Fibroblast of skin of scalp (primary cell): ENCODE results near the gene TMPRSS4. TPM values are rescaled to one million over a fixed set of nuclear protein-coding genes. Genes with fewer than 3 reads are reported as not detected.
A peak's percentile ranks its signal among the peaks of the same experiment; 100 is the strongest.

ENCODE experiments used
- DNase-seq: peaks from one replicate; pipeline ENCODE4 v3.0.0-alpha.2; 2013
- polyA plus RNA-seq, 2 experiments: library from polyadenylated mRNA; unstranded; fragments of 120-200 nt; gene quantifications; one replicate each; pipeline ENCODE4 v1.2.1, GENCODE V29; 2013; ENCODE audit not compliant: insufficient read length in 2 of 2

TMPRSS4 gene, protein sequence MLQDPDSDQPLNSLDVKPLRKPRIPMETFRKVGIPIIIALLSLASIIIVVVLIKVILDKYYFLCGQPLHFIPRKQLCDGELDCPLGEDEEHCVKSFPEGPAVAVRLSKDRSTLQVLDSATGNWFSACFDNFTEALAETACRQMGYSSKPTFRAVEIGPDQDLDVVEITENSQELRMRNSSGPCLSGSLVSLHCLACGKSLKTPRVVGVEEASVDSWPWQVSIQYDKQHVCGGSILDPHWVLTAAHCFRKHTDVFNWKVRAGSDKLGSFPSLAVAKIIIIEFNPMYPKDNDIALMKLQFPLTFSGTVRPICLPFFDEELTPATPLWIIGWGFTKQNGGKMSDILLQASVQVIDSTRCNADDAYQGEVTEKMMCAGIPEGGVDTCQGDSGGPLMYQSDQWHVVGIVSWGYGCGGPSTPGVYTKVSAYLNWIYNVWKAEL
- 0.02 TPM for polyA plus RNA-seq (2013, experiment 1 of 2; ENCODE audit: insufficient read length)
- polyA plus RNA-seq (2013, experiment 2 of 2; ENCODE audit: insufficient read length), result not detected

- DNase-seq, result no peak
Observed at GRCh38 chr11:118076754-118077281, at the start of gene TMPRSS4. TMPRSS4 (plus strand) TSS chr11:118077078; CDS start chr11:118077303, 225 bp downstream.

DNA sequence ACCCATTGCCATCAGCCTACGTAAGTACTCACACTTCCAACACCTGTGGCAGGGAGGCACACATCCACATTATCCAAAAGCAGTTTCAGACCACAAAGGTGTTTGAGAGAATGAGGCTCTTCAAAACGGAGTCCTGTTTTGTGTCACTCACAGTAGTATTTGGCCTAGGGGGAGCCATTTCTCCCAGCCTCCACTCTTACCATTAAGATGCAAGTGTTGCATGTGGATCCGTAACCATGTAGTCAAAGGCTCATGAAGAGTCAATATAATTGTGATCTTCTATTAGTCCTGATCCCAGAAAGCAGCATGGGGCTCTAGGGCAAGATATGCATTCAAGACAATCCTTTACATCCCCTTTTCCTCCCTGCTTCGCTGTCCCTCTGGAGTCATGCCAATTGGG, 49.2 kb upstream of the TMPRSS4 start:
- DNase-seq, result no peak

DNA sequence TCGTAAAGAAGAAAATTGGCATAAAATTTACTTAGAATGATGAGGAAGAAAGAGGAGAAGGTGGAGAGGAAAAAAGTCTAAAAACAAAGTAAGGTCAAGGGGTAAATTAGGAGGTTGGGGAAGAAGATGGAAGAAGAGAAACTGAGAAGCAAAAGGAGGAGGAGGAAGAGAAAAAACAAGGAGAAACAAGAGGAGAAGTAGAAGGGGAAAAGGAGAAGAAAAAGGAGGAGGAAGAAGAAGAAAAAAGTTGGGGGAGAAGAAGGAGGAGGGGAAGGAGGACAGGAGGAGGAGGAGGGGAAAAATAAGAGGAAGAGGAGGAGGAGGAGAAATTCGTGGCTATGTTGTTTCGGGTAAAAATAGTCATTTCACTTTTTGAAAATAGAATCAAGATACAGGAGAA, 48.3 kb upstream of the TMPRSS4 start:
- DNase-seq, result no peak

GRCh38 chr11:118033443-118033842, 43.4 kb upstream of the TMPRSS4 start:
- DNase-seq, result no peak

GRCh38 chr11:118042141-118042540, 34.7 kb upstream of the TMPRSS4 start:
- DNase-seq, result no peak

DNA sequence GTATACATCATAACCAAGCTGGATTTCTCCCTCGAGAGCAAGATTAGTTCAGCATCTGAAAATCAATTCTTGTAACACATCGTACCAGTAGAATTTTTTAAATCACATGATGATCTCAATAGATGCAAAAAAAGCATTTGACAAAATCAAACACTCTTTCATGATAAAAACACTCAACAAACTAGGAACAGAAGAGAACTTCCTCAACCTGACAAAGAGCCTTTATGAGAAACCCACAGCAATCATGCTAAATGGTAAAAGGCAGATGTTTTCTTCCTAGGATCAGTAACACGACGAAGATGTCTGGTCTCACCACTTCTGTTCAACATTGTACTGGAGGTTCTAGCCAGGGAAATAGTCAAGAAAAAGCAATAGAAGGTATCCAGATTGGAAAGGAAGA, 34.1 kb upstream of the TMPRSS4 start:
- DNase-seq, result no peak

DNA sequence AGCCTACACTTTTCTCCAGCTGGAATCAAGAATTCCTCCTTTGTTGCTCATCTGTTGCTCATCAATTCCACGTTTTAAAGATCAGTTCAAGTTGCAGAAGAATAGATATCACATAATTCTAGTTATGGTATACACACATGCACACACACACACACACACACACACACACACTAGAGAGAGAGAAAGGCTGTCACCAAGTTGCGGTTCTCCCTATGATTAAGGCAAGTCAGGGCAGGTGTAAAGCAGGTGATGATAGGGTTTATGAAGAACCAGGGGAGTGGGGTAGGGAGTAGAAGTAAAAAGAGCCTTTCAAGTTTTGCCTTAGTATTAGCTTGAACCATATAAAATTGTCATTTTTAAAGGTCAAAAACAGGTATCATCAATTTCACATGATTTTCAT, 31.7 kb upstream of the TMPRSS4 start:
- DNase-seq, result no peak

DNA sequence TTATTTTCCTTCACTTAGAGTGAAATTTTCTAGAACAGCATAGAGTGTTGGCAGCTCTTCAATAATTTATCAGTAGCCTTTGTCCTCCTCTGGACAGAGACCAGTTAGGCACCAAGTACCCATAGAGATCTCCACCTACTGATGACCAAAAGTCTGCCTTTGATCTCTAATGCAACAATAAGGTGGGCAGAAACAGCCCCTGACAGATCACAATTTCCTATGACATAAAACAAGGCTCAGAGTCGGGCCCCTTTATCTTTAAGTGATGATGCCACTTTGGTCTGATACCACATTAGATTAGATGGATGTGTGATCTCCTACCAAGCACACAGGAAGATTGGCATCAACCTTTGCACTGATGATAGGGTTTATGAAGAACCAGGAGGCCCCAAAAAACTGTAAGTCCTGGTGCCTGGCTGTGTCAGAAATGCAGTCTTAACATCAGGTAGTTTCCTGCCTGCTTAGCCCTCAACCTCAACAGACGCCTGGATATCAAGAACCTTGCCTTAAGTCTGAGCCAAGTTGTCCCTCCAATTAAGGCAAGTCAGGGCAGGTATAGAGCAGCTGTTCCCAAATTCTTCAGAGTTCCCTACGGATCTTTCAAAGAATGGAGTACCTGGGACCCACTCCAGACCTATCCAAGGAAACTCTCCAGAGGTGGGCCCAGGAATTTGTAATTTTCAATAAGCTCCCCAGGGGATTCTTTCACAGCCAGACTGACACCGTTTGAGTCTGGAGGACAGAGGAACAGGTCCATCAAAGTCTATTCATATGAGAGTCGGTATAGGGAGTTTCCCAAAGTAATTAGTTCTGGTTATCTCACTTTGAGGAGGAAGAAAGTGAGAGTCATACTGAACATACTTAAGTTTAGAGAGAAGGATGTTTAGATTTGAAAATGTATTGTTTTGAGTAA, 30.6 kb upstream of the TMPRSS4 start:
- DNase-seq, result no peak

- DNase-seq, result no peak
Observed at GRCh38 chr11:118046964-118047700, 29.7 kb upstream of the TMPRSS4 start.

DNA sequence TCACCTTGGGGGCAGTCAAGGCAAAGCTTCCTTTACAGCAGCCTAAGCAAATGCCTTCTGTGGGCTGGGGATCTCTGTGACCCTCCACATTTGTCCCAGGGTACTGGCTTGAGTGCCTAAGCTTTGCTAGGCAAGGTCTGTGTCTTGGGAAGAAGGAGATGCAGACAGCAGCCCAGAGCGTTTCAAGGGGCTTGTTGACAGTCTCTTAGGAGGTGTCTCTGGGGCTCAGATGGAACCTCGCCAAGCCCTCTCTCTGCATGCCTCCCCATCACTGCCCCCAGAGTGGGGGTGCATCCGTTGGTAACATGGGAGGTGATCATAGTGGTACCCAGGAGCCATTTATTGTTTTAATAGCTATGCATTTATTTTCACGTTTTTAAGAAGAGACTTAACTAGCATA, 29.1 kb upstream of the TMPRSS4 start:
- DNase-seq, result no peak

DNA sequence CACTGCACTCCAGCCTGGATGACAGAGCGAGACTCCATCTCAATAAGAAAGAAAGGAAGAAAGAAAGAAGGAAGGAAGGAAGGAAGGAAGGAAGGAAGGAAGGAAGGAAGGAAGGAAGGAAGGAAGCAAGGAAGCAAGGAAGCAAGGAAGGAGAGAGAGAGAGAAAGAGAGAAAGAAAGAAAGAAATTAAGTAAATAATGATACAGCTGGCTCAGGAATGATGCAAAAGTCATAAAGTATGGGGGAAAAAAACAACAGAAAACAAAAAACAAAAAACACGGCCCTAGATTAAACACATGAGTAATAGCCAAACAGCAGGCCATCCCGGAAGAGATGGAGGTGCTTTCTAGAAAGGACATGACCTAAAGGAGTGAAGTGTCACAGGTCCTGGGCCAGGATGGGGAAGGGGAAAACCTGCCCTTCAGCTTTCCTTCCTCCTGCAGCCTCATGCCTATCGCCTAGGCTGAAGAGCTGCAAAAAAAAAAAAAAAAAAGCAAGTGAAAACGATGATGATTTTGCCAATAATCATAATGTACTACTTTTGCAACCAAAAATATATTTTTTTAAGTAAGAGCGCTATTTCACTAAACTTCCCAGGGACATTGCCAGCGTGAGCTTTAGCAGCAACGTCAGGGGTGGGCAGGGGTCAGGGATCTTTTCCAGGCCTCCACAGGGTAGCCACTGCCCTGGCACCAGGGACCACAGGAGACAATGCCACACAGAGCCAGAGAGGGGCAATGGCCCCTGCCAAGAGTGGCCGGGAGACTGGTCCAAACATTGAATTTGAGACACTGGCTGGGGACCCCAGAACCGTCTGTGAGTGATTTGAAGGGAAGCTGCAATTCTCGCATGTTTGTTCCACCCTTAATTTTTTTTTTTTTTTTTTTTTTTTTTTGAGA, 28.2 kb upstream of the TMPRSS4 start:
- DNase-seq, result no peak

- DNase-seq, result no peak
Observed at GRCh38 chr11:118049771-118050170, 27.1 kb upstream of the TMPRSS4 start.

- DNase-seq, result no peak
Observed at GRCh38 chr11:118050208-118050891, 26.5 kb upstream of the TMPRSS4 start.

DNA sequence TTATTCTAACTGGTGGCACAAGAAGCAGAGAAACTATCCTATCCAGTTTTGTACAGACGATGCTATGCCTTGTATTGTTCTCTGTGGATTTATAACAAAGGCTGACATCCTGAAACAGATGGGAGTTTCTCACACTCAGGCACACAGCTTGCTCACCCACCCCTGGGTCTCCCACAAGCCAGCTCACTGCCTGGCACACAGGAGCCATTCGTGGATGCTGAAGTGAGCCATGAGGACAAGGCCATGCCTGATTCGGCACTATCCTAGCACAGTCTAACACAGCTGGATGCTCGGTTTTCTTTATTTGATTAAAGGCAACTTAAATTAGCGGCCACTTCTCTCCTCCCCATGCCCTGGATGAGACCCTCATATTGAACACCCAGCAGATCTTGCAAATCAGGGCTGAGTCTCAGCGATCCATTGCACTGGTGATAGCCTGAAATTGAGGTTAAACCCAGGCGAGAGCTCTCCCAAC, 25.7 kb upstream of the TMPRSS4 start:
- DNase-seq, result no peak

GRCh38 chr11:118051611-118052461, 25.0 kb upstream of the TMPRSS4 start:
- no peak for DNase-seq

DNA sequence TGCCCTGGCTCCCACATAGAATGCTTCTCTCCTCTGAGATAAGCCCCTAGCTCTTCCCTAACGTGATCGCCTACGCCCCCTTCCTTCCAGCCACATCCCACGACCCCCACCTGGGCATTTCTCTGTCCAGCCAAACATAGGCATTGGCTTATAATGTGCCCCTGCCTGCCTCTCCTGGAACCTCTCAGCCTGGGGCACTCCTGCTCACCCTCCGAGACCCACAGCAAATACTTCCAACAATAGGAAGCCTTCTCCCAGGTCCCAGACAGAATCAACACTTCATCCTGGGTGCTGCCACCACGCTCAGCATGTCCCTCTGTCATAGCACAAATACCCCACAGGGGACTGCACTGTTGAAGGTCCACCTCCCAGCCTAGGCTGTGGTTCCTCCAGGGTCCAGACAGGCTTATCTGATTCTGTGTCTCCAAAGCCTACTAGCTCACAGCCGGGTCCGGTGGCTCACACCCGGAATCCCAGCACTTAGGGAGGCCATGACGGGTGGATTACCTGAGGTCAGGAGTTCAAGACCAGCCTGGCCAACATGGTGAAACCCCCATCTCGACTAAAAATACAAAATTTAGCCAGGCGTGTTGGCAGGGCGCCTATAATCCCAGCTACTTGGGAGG, 24.2 kb upstream of the TMPRSS4 start:
- DNase-seq, result no peak

- peak; percentile 4 for DNase-seq
Observed at GRCh38 chr11:118054712-118055640, 21.9 kb upstream of the TMPRSS4 start.

DNA sequence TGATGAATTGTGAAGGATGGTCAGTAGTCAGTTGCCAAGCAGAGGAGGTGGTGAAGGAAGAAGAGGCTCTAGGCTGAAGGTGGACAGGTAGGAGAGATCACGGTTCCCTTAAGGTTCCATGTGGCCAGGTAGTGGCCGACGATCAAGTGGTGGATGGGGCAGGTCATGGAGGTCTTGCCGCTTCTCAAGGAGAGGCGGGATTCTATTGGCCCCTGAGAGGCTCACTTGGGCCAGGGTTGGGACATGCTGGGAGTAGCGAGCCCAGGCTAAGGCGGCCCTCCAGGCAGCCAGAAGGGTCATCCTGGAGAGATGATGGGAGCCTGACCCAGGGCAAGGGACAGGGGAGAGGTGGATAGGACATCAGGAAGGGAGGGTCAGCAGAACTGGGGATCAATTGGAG, 20.9 kb upstream of the TMPRSS4 start:
- DNase-seq, result no peak
